GM12874 (cell line): ENCODE results near the gene EXTL2.

Experiments used
- CTCF ChIP-seq: IDR thresholded peaks from 2 replicates; pipeline ENCODE4 v1.5.1; 2011; ENCODE audit warnings: low read depth, mild to moderate bottlenecking, control low read depth, low read length, moderate library complexity; ENCODE audit not compliant: insufficient read depth

EXTL2 gene

GRCh38 chr1:100921110-100921706 is 26.6 kb upstream of the EXTL2 start:
- 0 out of 2 replicates have a peak, but pooled peaks have one; percentile 10 for TF ChIP-seq CTCF

- no peak for TF ChIP-seq CTCF
Measured at GRCh38 chr1:100912019-100912418, 17.4 kb upstream of the EXTL2 start.

GRCh38 chr1:100909018-100909417 is 14.4 kb upstream of the EXTL2 start:
- TF ChIP-seq CTCF, result no peak

GRCh38 chr1:100907887-100908286 is 13.2 kb upstream of the EXTL2 start:
- no peak for TF ChIP-seq CTCF

- TF ChIP-seq CTCF, result no peak
Measured at GRCh38 chr1:100905181-100905580, 10.5 kb upstream of the EXTL2 start.

GRCh38 chr1:100904528-100904927 is 9.9 kb upstream of the EXTL2 start:
- TF ChIP-seq CTCF, result no peak

GRCh38 chr1:100903777-100904176 is 9.1 kb upstream of the EXTL2 start:
- TF ChIP-seq CTCF, result no peak
